OCI-LY1 (cell line): Measurements from ENCODE around the gene SNAI1.

Experiments
- H2AFZ ChIP-seq: fragments of 200-600 bp; sonication (generic), shearing (Covaris generic); 2 replicates; pipeline ENCODE4 v1.6.0; 2014; ENCODE audit warnings: antibody characterized with exemption, mild to moderate bottlenecking, low read length
- H3F3A ChIP-seq: fragments of 200-600 bp; sonication (generic), shearing (Covaris generic); 2 replicates; pipeline ENCODE4 v1.6.0; 2014; ENCODE audit warnings: mild to moderate bottlenecking, antibody characterized with exemption, low read length, moderate library complexity; ENCODE audit not compliant: insufficient read depth
- H3K27ac ChIP-seq: fragments of 200-600 bp; sonication (generic); 2 replicates; pipeline ENCODE4 v1.5.1; 2014; ENCODE audit warnings: low read length, mixed run types, mild to moderate bottlenecking, low read depth; ENCODE audit not compliant: poor library complexity, severe bottlenecking
- H3K27me3 ChIP-seq: fragments of 200-600 bp; sonication (generic); 2 replicates; pipeline ENCODE4 v1.6.0; 2014; ENCODE audit warnings: antibody characterized with exemption, mild to moderate bottlenecking, low read length, moderate library complexity; ENCODE audit not compliant: insufficient read depth
- H3K36me3 ChIP-seq: fragments of 200-600 bp; sonication (generic); 2 replicates; pipeline ENCODE4 v1.6.1; 2014; ENCODE audit warnings: mild to moderate bottlenecking, antibody characterized with exemption, low read length, moderate library complexity, mixed read lengths; ENCODE audit not compliant: insufficient read depth
- H3K4me1 ChIP-seq: fragments of 200-600 bp; sonication (generic); 2 replicates; pipeline ENCODE4 v1.5.1; 2014; ENCODE audit warnings: mild to moderate bottlenecking, low read length, moderate library complexity; ENCODE audit not compliant: insufficient read depth, severe bottlenecking
- H3K4me2 ChIP-seq: fragments of 200-600 bp; sonication (generic), shearing (Covaris generic); 2 replicates; pipeline ENCODE4 v1.6.1; 2014; ENCODE audit warnings: low read length
- H3K4me3 ChIP-seq: fragments of 200-600 bp; sonication (generic); 2 replicates; pipeline ENCODE4 v1.5.1; 2014; ENCODE audit warnings: low read length, low read depth, mild to moderate bottlenecking, mixed read lengths; ENCODE audit not compliant: poor library complexity, severe bottlenecking
- H3K79me2 ChIP-seq: fragments of 200-600 bp; shearing (Covaris generic); 2 replicates; pipeline ENCODE4 v1.6.1; 2016; ENCODE audit warnings: mixed run types, low read length, mixed read lengths; ENCODE audit not compliant: insufficient read depth
- H3K9ac ChIP-seq: fragments of 200-600 bp; sonication (generic), shearing (Covaris generic); 2 replicates; pipeline ENCODE4 v1.6.1; 2014; ENCODE audit warnings: mild to moderate bottlenecking, low read length, mixed read lengths
- H3K9me2 ChIP-seq: fragments of 200-600 bp; sonication (generic), shearing (Covaris generic); 2 replicates; pipeline ENCODE4 v1.6.1; 2014; ENCODE audit warnings: low read depth, mild to moderate bottlenecking, low read length, mixed read lengths
- H3K9me3 ChIP-seq: fragments of 200-600 bp; shearing (Covaris generic); 2 replicates; pipeline ENCODE4 v1.6.1; 2014; ENCODE audit warnings: low read length, mixed read lengths
- H4K20me1 ChIP-seq: fragments of 200-600 bp; sonication (generic), shearing (Covaris generic); 2 replicates; pipeline ENCODE4 v1.6.0; 2016; ENCODE audit warnings: mild to moderate bottlenecking, low read length; ENCODE audit not compliant: insufficient read depth
- CTCF ChIP-seq: fragments of 200-600 bp; sonication (generic), shearing (Covaris generic); IDR thresholded peaks from 2 replicates; pipeline ENCODE4 v1.5.1; 2017; ENCODE audit warnings: mild to moderate bottlenecking, antibody characterized with exemption, low read length, moderate library complexity, mixed read lengths
- EZH2 ChIP-seq: fragments of 200-600 bp; sonication (generic), shearing (Covaris generic); IDR thresholded peaks from 2 replicates; pipeline ENCODE4 v1.8.0; 2017; ENCODE audit warnings: borderline replicate concordance, mixed run types, mild to moderate bottlenecking, antibody characterized with exemption, low read length, moderate library complexity, mixed read lengths

Gene SNAI1

GRCh38 chr20:49945701-49946477, 36.9 kb upstream of the SNAI1 start:
- H3F3A ChIP-seq, result no peaks in the 10 kb centered on the region
- no peak overlapping the region for H3K9ac ChIP-seq
- H3K9me3 ChIP-seq, result no peaks in the 10 kb centered on the region
- H3K4me2 ChIP-seq, result no peak overlapping the region
- no peak overlapping the region for H3K4me3 ChIP-seq
- no peak overlapping the region for H3K27ac ChIP-seq
- peaks cover 21% of the 10 kb centered on the region for H3K79me2 ChIP-seq
- H3K36me3 ChIP-seq, result peaks cover 91% of the 10 kb centered on the region
- H4K20me1 ChIP-seq, result no peaks in the 10 kb centered on the region
- H3K9me2 ChIP-seq, result no peaks in the 10 kb centered on the region
- no peaks in the 10 kb centered on the region for H3K27me3 ChIP-seq
- no peak overlapping the region for H2AFZ ChIP-seq
- TF ChIP-seq EZH2 (no peak), CTCF (no peak)
- H3K4me1 ChIP-seq, result no peaks in the 10 kb centered on the region

DNA sequence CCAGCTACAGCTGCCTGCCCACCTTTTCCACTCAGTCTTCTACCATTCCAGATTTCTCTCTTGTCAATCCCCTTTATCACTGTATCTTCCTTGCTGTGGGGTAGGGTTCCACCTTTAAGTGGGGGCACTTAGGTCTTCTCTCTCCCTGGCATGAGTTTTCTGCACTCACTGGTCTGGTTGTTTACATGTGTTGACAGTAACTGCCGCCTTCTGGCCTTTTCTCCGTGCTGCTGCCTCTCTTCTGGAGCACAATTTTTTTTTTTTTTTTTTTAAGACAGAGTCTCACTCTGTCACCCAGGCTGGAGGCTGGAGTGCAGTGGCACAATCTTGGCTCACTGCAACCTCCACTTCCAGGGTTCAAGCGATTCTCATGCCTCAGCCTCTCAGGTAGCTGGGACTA, 34.6 kb upstream of the SNAI1 start:
- Histone ChIP-seq H3K36me3 (peaks cover 90% of the 10 kb centered on the region), H3K79me2 (peaks cover under 1% of the 10 kb centered on the region; the same call in 1 of the 2 replicates), H3K4me3 (no peak overlapping the region), H3K27ac (no peak overlapping the region), H4K20me1 (no peaks in the 10 kb centered on the region), H3K27me3 (no peaks in the 10 kb centered on the region), H3K9me2 (no peaks in the 10 kb centered on the region), H3K9me3 (no peaks in the 10 kb centered on the region), H3K4me1 (no peaks in the 10 kb centered on the region), H2AFZ (no peak overlapping the region), H3K4me2 (no peak overlapping the region), H3K9ac (no peak overlapping the region), H3F3A (no peaks in the 10 kb centered on the region)
- TF ChIP-seq CTCF, result no peak
- no peak for TF ChIP-seq EZH2

DNA sequence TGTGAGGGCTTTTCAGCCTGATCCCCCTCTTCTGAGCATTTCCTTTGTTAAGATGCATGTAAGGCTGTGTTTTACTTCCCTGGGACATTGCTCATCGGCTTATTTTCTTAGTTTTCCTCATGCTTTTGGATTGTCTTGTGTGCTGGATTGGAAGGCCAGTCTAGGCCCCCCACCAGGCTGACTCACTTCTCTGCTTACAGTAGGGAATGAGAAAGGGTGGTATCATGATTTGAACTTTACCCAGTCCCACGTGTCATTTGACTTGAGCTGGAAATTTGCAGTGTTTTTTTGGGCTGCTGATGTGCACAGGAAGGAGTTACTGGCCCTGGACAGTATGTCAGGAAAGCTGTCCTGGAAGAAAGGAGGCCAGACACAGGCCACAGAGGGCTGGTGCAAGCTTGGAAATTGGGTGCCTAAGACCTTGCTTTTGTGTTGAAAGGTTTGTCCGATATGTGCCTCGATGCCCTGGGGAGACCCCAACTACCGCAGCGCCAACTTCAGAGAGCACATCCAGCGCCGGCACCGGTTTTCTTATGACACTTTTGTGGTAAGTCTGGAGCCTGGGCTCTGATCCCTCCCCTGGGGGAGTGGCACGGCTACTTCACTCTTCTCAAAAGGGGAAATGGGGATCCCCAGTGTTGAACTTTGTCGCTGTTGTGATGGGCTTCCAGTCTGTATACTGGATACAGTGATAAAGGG, 33.8 kb upstream of the SNAI1 start:
- H3K27me3 ChIP-seq, result no peaks in the 10 kb centered on the region
- no peaks in the 10 kb centered on the region for H3K9me3 ChIP-seq
- H3K36me3 ChIP-seq, result peaks cover 93% of the 10 kb centered on the region
- H3K27ac ChIP-seq, result no peak overlapping the region
- H2AFZ ChIP-seq, result no peak overlapping the region
- H3K9me2 ChIP-seq, result no peaks in the 10 kb centered on the region
- no peaks in the 10 kb centered on the region for H4K20me1 ChIP-seq
- no peak overlapping the region for H3K4me3 ChIP-seq
- H3F3A ChIP-seq, result no peaks in the 10 kb centered on the region
- no peak overlapping the region for H3K4me2 ChIP-seq
- TF ChIP-seq EZH2 (no peak), CTCF (no peak)
- H3K79me2 ChIP-seq, result no peaks in the 10 kb centered on the region
- H3K9ac ChIP-seq, result no peak overlapping the region
- no peaks in the 10 kb centered on the region for H3K4me1 ChIP-seq
